LNCaP clone FGC (cell line): ENCODE results near the gene CYP1B1.
"Not testable (repeated sequence)": the region's sequence is repeated elsewhere in the genome, so short reads cannot be mapped to it uniquely, and the experiment has no call there.

Experiments
- DNase-seq: peaks from one replicate; pipeline ENCODE4 v3.0.0-alpha.2; 2011; ENCODE audit warnings: low read depth
- H3K4me3 ChIP-seq: 2 replicates; pipeline ENCODE4 v1.5.1; 2011; ENCODE audit warnings: mild to moderate bottlenecking, low read depth, low read length, control low read depth
- CTCF ChIP-seq: IDR thresholded peaks from 2 replicates; pipeline ENCODE4 v1.5.1; 2012; ENCODE audit warnings: mild to moderate bottlenecking; ENCODE audit not compliant: control insufficient read depth, insufficient read depth; ENCODE audit errors: extremely low read depth

The CYP1B1 gene

GRCh38 chr2:38116762-38117161 lies 40.8 kb upstream of the CYP1B1 start:
- H3K4me3 ChIP-seq = no peak overlapping the region
- no peak for DNase-seq
- no peak for TF ChIP-seq CTCF

DNA sequence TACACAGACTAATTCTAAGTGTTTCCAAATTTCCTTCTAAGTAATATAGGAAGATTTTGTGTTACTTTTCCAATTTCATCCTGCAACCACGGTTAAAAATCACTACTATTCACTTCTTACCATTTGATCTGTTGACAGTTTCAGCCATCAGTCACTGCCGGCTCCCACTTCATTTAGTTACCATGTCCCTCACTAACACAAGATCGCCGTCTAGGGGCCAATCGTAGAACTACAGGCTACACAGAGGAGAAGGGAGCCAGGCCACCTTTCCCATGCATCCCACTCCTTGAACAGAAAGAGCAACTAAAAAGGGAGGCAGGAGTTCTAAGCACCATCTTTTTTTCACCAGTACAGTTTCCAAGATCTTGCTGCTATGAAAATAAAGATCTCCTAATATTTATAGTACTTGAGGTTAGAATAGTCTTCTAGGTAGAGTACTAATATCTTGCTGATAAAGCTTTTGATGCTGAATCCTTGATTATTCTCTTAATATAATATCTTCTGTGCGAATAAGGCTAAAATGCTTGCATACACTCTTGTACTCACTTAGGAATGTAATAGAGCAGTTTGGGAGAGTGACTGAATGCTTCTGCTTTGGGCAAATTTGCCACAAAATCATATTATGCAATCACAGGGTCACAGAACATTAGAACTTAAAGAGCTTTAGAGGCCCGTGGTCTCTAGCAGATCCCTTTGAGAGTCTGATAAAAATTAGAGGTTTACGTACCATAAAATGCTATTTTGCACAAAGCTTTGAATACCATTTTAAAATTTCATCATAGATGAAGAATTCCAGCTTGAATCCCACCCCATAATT lies 39.5 kb upstream of the CYP1B1 start:
- no peak overlapping the region for H3K4me3 ChIP-seq
- peak; percentile 93 for TF ChIP-seq CTCF
- DNase-seq = peak; percentile 34

DNA sequence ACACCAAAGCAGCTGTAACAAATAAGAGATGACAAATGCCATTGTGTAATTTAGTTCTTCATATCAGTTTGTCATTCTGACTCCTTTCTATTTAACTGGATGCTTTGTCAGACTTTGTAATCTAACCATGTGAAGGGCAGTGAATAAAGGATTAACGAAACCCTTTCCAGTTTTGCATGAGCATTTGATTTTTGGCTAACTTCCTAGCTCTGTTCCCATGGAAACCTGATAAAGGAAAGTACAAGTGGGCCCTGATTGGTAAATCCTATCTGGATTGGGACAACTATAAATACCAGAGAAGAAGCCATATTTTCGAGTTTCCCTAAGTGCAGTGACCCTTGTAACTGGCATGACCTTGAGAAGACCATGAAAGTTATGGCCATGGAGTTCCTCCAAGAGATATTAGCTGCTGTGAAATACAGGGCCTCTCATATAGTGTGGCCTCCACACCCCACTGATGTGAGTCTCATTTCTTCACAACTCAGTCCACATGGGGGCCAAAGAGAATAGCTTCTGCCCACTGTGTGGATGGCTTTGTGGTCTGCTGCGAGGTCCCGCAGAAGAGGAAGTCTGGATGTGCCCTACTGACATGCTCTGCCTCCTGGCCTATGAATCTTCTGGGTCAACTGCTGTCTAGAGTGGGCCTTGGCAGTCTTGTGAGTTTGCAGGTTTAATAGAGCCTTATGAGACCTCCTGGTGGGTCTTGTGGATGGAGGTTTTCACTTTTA lies 38.2 kb upstream of the CYP1B1 start:
- H3K4me3 ChIP-seq = no peak overlapping the region
- no peak for DNase-seq
- no peak for TF ChIP-seq CTCF

- TF ChIP-seq CTCF = no peak
- no peak for DNase-seq
- no peak overlapping the region for H3K4me3 ChIP-seq
These were observed 37.1 kb upstream of the CYP1B1 start for GRCh38 chr2:38113051-38113450.

DNA sequence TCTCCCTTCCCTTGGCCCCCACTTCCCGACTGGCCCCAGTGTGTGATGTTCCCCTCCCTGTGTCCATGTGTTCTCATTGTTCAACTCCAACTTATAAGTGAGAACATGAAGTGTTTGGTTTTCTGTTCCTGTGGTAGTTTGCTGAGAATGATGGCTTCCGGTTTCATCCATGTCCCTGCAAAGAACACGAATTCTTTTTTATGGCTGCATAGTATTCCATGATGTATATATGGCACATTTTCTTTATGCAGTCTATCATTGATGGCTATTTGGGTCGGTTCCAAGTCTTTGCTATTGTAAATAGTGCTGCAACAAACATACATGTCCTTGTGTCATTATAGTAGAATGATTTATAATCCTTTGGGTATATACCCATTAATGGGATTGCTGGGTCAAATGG lies 35.4 kb upstream of the CYP1B1 start:
- H3K4me3 ChIP-seq, DNase-seq: not testable (repeated sequence)

- no peak overlapping the region for H3K4me3 ChIP-seq
- DNase-seq = no peak
- TF ChIP-seq CTCF = no peak
These were observed 33.8 kb upstream of the CYP1B1 start for GRCh38 chr2:38109732-38110181.

DNA sequence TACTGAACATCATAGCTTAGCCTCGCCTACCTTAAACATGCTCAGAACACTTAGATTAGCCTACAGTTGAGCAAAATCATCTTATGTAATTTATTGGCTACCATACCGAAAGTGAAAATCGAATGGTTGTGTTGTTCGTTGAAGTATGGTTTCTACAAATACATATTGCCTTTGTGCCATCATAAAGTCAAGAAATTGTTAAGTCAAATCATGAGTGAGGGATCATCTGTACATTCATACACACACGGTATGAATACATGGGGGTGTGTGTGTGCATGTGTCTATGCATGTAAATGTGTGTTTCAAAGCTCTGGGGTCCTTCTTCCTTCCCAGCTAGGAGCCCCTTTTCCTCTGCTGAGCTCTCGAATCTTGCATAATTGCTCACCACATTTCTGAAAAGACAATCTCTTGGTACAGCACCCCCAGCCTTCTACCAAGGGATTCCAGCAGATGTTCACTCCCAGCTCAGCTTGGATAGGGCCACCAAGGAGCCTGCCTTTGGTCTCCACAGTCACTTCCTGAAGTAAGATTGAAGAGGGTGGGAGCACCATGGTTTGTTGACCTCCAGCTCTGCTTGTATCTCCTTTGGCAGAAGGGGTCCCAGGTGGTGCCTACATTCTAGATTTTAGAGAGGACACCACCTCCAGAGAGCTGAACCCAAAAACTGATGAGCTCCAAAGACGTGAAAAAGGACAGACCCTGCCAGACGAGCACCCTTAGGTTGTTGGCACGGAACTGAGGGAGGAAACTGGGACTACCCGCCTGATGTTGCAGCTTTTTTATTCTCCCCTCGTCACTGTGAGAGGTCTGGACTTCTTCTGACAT lies 33.2 kb upstream of the CYP1B1 start:
- no peak overlapping the region for H3K4me3 ChIP-seq
- no peak for TF ChIP-seq CTCF
- no peak for DNase-seq
